Fibroblast of lung (primary cell): ENCODE measurements around the gene ADCY2.

Experiments
- CTCF ChIP-seq, 2 donors: IDR thresholded peaks in 1 of 2; conservative IDR thresholded peaks in 1 of 2; 1 replicate in 1 of 2; 2 replicates in 1 of 2; pipeline ENCODE4 v1.5.1; 2011 to 2012; ENCODE audit warnings: low read length in 2 of 2, control low read depth in 1 of 2, inconsistent platforms in 1 of 2, low read depth in 1 of 2, mild to moderate bottlenecking in 1 of 2
- EZH2 ChIP-seq: IDR thresholded peaks from 2 replicates; pipeline ENCODE4 v1.5.1; 2012; ENCODE audit warnings: low read length, control low read depth, mild to moderate bottlenecking; ENCODE audit errors: missing control alignments

DNA sequence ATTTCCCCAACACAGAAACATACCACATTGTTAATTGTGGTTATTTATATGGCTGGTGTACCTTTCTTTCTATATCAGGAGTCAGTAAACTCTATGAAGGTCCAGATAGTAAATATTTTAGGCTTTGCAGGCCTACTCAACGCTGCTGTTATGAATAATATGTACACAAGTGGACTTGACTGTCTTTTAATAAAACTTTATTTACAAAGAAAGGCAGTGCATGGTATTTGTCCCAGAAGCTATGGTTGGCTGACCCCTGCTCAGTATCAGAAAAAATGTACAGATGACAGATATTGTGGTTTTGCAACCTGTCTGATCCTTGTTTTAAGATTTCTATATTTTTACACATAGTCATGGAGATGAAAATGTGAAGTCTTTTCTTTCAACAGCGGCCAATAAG lies 478.7 kb downstream of the ADCY2 start:
- no peak for TF ChIP-seq CTCF (conservative IDR thresholded peaks at IDR 0.05 in 1 of 2, IDR thresholded peaks at IDR 0.05 in 1 of 2; ENCODE audit: low read depth in 1 of 2, low read length in 2 of 2)
- TF ChIP-seq EZH2 = no peak
